Loucy (cell line): ENCODE results near the gene SND1.
A peak's percentile ranks its signal among the peaks of the same experiment; 100 is the strongest.

Experiments
- H2AFZ ChIP-seq: fragments of 200-600 bp; sonication (generic); 2 replicates; pipeline ENCODE4 v1.6.0; 2016; ENCODE audit warnings: antibody characterized with exemption, mild to moderate bottlenecking, low read length, moderate library complexity
- H3F3A ChIP-seq: fragments of 200-600 bp; 2 replicates; pipeline ENCODE4 v1.6.0; 2016; ENCODE audit warnings: antibody characterized with exemption, low read depth, mild to moderate bottlenecking
- H3K27me3 ChIP-seq: fragments of 200-600 bp; sonication (generic); 2 replicates; pipeline ENCODE4 v1.6.1; 2014; ENCODE audit warnings: low read length, mild to moderate bottlenecking; ENCODE audit not compliant: insufficient read depth, poor library complexity, severe bottlenecking
- H3K36me3 ChIP-seq: fragments of 200-600 bp; sonication (generic); 2 replicates; pipeline ENCODE4 v1.6.1; 2016; ENCODE audit warnings: low read length; ENCODE audit not compliant: insufficient read depth
- H3K4me1 ChIP-seq: fragments of 200-600 bp; sonication (generic); 2 replicates; pipeline ENCODE4 v1.5.1; 2014; ENCODE audit warnings: low read length, mild to moderate bottlenecking; ENCODE audit not compliant: insufficient read depth, poor library complexity, severe bottlenecking
- H3K4me2 ChIP-seq: fragments of 200-600 bp; sonication (generic); 2 replicates; pipeline ENCODE4 v1.6.0; 2014; ENCODE audit warnings: antibody characterized with exemption, low read length, low read depth, mild to moderate bottlenecking; ENCODE audit not compliant: poor library complexity, severe bottlenecking
- H3K4me3 ChIP-seq: fragments of 200-600 bp; sonication (generic); 2 replicates; pipeline ENCODE4 v1.5.1; 2014; ENCODE audit warnings: low read length, mild to moderate bottlenecking, mixed read lengths; ENCODE audit not compliant: poor library complexity, severe bottlenecking
- H3K79me2 ChIP-seq: fragments of 200-600 bp; sonication (generic); 2 replicates; pipeline ENCODE4 v1.6.1; 2014; ENCODE audit warnings: low read length; ENCODE audit not compliant: insufficient read depth
- H3K9ac ChIP-seq: fragments of 200-600 bp; sonication (generic); 2 replicates; pipeline ENCODE4 v1.6.0; 2014; ENCODE audit warnings: mild to moderate bottlenecking, low read depth, low read length, moderate library complexity; ENCODE audit not compliant: poor library complexity, severe bottlenecking
- H3K9me2 ChIP-seq: fragments of 200-600 bp; sonication (generic); replicated peaks from 2 replicates; pipeline ENCODE4 v1.6.1; 2016; ENCODE audit warnings: low read depth, low read length, mixed read lengths
- H3K9me3 ChIP-seq: fragments of 200-600 bp; sonication (generic); 2 replicates; pipeline ENCODE4 v1.6.1; 2014; ENCODE audit warnings: mild to moderate bottlenecking, antibody characterized with exemption, low read length, low read depth; ENCODE audit not compliant: insufficient read depth
- H4K20me1 ChIP-seq: fragments of 200-600 bp; sonication (generic); 2 replicates; pipeline ENCODE4 v1.6.0; 2014; ENCODE audit warnings: antibody characterized with exemption, low read length, mild to moderate bottlenecking; ENCODE audit not compliant: insufficient read depth, poor library complexity, severe bottlenecking
- EZH2phosphoT487 ChIP-seq: fragments of 200-600 bp; IDR thresholded peaks from 2 replicates; pipeline ENCODE4 v1.6.1; 2018; ENCODE audit warnings: antibody characterized with exemption, mild to moderate bottlenecking, moderate library complexity, borderline replicate concordance
- TF ChIP-seq, protein P1 (sequence below): fragments of 200-600 bp; sonication (generic); conservative IDR thresholded peaks from 2 replicates; pipeline ENCODE4 v1.5.1; 2014; ENCODE audit warnings: mild to moderate bottlenecking, antibody characterized with exemption, low read length

The SND1 gene

DNA sequence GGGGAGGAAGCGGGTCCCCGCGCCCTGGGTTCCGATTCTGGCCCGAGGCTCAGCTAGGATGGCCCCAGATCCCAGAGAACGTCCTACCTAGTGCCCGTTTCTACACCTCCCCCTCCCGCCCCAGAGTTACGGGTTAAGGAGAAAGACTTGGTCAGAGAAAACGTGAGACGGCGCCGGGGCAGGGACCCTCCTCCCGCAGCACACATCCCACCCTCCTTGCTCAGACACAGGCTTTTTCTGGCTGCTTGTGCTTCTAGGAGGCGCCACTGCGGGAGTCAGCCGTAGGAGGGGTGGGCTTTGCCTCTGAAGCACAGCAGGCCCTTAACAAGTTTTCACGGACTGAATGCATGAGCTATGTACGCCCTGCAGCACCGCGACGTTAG is 484.2 kb downstream of the SND1 start:
- no peaks in the 10 kb centered on the region for H3K27me3 ChIP-seq
- peak overlapping the region; percentile 80 for H3K4me2 ChIP-seq
- no peaks in the 10 kb centered on the region for H3K9me3 ChIP-seq
- H3F3A ChIP-seq: no peaks in the 10 kb centered on the region
- no peaks in the 10 kb centered on the region for H3K79me2 ChIP-seq
- no peaks in the 10 kb centered on the region for H3K9me2 ChIP-seq
- TF ChIP-seq EZH2phosphoT487: no peak
- TF ChIP-seq, protein P1, sequence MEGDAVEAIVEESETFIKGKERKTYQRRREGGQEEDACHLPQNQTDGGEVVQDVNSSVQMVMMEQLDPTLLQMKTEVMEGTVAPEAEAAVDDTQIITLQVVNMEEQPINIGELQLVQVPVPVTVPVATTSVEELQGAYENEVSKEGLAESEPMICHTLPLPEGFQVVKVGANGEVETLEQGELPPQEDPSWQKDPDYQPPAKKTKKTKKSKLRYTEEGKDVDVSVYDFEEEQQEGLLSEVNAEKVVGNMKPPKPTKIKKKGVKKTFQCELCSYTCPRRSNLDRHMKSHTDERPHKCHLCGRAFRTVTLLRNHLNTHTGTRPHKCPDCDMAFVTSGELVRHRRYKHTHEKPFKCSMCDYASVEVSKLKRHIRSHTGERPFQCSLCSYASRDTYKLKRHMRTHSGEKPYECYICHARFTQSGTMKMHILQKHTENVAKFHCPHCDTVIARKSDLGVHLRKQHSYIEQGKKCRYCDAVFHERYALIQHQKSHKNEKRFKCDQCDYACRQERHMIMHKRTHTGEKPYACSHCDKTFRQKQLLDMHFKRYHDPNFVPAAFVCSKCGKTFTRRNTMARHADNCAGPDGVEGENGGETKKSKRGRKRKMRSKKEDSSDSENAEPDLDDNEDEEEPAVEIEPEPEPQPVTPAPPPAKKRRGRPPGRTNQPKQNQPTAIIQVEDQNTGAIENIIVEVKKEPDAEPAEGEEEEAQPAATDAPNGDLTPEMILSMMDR: no peak
- H3K4me1 ChIP-seq: peaks cover 5% of the 10 kb centered on the region
- peak overlapping the region; percentile 66 for H3K9ac ChIP-seq
- H3K36me3 ChIP-seq: no peaks in the 10 kb centered on the region
- H2AFZ ChIP-seq: peak overlapping the region; percentile 98
- H4K20me1 ChIP-seq: no peaks in the 10 kb centered on the region
- H3K4me3 ChIP-seq: peak overlapping the region; percentile 79

DNA sequence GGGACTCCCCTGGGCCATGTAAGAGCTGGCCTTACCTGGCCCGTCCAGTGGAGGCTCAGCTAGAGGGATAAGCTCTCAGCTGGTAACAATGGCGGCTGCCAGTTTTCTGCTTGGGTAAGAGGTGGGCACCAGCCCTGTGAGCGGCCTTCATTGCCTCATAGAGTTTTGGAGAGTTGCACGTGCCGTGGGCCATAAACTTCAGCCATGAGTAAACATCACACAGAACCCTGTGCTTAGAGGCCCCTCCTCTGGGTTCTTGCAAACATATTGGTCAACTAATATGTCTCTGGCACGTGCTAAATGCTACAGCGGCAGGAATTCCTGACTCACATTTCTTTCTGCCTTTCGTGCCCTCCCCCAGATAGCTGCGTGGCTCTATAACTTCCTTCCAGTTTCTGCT is 485.2 kb downstream of the SND1 start:
- H3K79me2 ChIP-seq: no peaks in the 10 kb centered on the region
- no peaks in the 10 kb centered on the region for H4K20me1 ChIP-seq
- no peak overlapping the region for H3K9ac ChIP-seq
- no peaks in the 10 kb centered on the region for H3K27me3 ChIP-seq
- no peaks in the 10 kb centered on the region for H3F3A ChIP-seq
- no peaks in the 10 kb centered on the region for H3K36me3 ChIP-seq
- TF ChIP-seq, protein P1: no peak
- no peak for TF ChIP-seq EZH2phosphoT487
- H3K4me2 ChIP-seq: no peak overlapping the region
- H3K9me3 ChIP-seq: no peaks in the 10 kb centered on the region
- H3K4me1 ChIP-seq: peaks cover 5% of the 10 kb centered on the region
- no peaks in the 10 kb centered on the region for H3K9me2 ChIP-seq
- H3K4me3 ChIP-seq: no peak overlapping the region
- no peak overlapping the region for H2AFZ ChIP-seq

GRCh38 chr7:128139406-128139805 is 487.4 kb downstream of the SND1 start:
- no peaks in the 10 kb centered on the region for H3K9me2 ChIP-seq
- no peaks in the 10 kb centered on the region for H3K36me3 ChIP-seq
- peaks cover 5% of the 10 kb centered on the region for H3K4me1 ChIP-seq
- H3K9ac ChIP-seq: no peak overlapping the region
- H3K79me2 ChIP-seq: no peaks in the 10 kb centered on the region
- H4K20me1 ChIP-seq: no peaks in the 10 kb centered on the region
- H3K4me3 ChIP-seq: no peak overlapping the region
- no peaks in the 10 kb centered on the region for H3K27me3 ChIP-seq
- no peaks in the 10 kb centered on the region for H3K9me3 ChIP-seq
- TF ChIP-seq EZH2phosphoT487: no peak
- TF ChIP-seq, protein P1: no peak
- no peak overlapping the region for H2AFZ ChIP-seq
- no peaks in the 10 kb centered on the region for H3F3A ChIP-seq
- no peak overlapping the region for H3K4me2 ChIP-seq
